ENCODE results near the gene MADCAM1.

DNA sequence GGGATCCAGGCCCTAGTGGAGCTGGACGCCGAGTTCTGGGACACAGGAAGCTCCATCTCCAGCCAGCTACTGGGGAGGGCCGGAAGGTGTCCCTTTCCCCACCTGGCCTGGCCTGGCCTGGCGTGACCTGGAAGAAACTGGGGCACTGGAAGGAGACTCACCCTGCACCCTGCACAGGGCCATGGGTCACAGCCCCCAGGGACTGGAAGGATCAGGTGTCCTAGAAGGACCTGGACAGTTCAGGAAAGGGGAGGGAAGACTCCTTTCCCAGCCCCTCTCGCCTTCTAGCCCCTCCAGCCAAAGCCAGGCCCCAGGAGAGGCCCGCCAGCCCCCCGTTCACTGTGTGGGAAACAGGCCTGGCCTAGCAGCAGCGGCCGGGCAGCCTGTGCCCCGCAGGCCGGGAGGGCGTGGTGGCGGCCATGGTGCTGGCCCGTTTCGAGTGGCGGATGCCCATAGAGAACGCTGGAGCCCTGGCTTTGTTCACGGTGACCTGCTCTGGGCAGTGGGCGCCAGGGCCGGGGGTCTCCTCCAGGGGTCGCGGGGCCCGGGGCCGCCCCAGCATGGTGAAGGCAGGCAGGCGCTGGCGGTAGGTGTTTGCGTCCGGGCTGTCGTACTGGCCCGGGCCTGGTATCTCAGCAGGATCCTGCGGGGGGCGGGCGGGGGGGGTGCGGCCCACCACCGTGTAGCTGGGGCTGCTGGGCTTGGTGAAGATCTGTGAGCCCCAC is 32.6 kb upstream of the MADCAM1 start:
- TF ChIP-seq POLR2AphosphoS5 (IDR thresholded peaks at IDR 0.05) (no peak), POLR2A (IDR thresholded peaks at IDR 0.05) (no peak), EP300 (IDR thresholded peaks at IDR 0.05) (no peak)
- TF ChIP-seq, protein P1, sequence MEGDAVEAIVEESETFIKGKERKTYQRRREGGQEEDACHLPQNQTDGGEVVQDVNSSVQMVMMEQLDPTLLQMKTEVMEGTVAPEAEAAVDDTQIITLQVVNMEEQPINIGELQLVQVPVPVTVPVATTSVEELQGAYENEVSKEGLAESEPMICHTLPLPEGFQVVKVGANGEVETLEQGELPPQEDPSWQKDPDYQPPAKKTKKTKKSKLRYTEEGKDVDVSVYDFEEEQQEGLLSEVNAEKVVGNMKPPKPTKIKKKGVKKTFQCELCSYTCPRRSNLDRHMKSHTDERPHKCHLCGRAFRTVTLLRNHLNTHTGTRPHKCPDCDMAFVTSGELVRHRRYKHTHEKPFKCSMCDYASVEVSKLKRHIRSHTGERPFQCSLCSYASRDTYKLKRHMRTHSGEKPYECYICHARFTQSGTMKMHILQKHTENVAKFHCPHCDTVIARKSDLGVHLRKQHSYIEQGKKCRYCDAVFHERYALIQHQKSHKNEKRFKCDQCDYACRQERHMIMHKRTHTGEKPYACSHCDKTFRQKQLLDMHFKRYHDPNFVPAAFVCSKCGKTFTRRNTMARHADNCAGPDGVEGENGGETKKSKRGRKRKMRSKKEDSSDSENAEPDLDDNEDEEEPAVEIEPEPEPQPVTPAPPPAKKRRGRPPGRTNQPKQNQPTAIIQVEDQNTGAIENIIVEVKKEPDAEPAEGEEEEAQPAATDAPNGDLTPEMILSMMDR (IDR thresholded peaks at IDR 0.05): no peak
